SK-N-SH treated with all-trans-retinoic acid at 6 μM for 48 hours (cell line): ENCODE measurements around the gene INPP4B.

Experiments
- ATAC-seq: fragments of 200-7000 bp; cut with Tn5 transposase; 3 replicates; pipeline ENCODE4 v1.9.1; 2020; ENCODE audit warnings: mild to moderate bottlenecking, moderate library complexity
- ARNTL ChIP-seq: fragments of 450-650 bp; formaldehyde crosslinking; IDR thresholded peaks from 2 replicates; pipeline ENCODE4 v1.5.0; 2020; ENCODE audit warnings: low read depth, mild to moderate bottlenecking, moderate library complexity, borderline replicate concordance
- CREB5 ChIP-seq: fragments of 250-450 bp; sonication (Bioruptor Pico); IDR thresholded peaks from 2 replicates; pipeline ENCODE4 v1.5.1; 2020; ENCODE audit warnings: low read depth, mild to moderate bottlenecking, moderate library complexity
- CSDC2 ChIP-seq: fragments of 250-450 bp; sonication (Bioruptor Pico); IDR thresholded peaks from 2 replicates; pipeline ENCODE4 v1.5.0; 2020; ENCODE audit warnings: mild to moderate bottlenecking, moderate library complexity
- ESRRG ChIP-seq: fragments of 250-450 bp; sonication (Bioruptor Pico); IDR thresholded peaks from 2 replicates; pipeline ENCODE4 v1.6.1; 2021; ENCODE audit warnings: mild to moderate bottlenecking
- GLIS3 ChIP-seq: fragments of 250-450 bp; sonication (Bioruptor Pico); IDR thresholded peaks from 2 replicates; pipeline ENCODE4 v1.5.0; 2020; ENCODE audit warnings: mild to moderate bottlenecking, moderate library complexity
- ISL1 ChIP-seq: fragments of 250-450 bp; sonication (Bioruptor Pico); IDR thresholded peaks from 2 replicates; pipeline ENCODE4 v2.1.2; 2022; ENCODE audit warnings: mild to moderate bottlenecking, moderate library complexity
- OSR1 ChIP-seq: fragments of 250-450 bp; sonication (Bioruptor Pico); IDR thresholded peaks from 2 replicates; pipeline ENCODE4 v1.8.0; 2022; ENCODE audit warnings: moderate library complexity, mild to moderate bottlenecking, inconsistent platforms
- PPARA ChIP-seq: fragments of 250-450 bp; sonication (Bioruptor Pico); IDR thresholded peaks from 2 replicates; pipeline ENCODE4 v1.5.0; 2020; ENCODE audit warnings: mild to moderate bottlenecking, borderline replicate concordance
- RARB ChIP-seq: fragments of 250-450 bp; sonication (Bioruptor Pico); IDR thresholded peaks from 2 replicates; pipeline ENCODE4 v1.8.0; 2021; ENCODE audit warnings: mild to moderate bottlenecking, moderate library complexity
- SNAI2 ChIP-seq: fragments of 250-450 bp; sonication (Bioruptor Pico); IDR thresholded peaks from 2 replicates; pipeline ENCODE4 v1.5.0; 2020; ENCODE audit warnings: mild to moderate bottlenecking, moderate library complexity
- TCF4 ChIP-seq: fragments of 250-450 bp; sonication (Bioruptor Pico); IDR thresholded peaks from 2 replicates; pipeline ENCODE4 v1.8.0; 2021; ENCODE audit warnings: mild to moderate bottlenecking, moderate library complexity, borderline replicate concordance
- TSHZ2 ChIP-seq: fragments of 250-450 bp; sonication (Bioruptor Pico); IDR thresholded peaks from 2 replicates; pipeline ENCODE4 v1.5.0; 2020; ENCODE audit warnings: mild to moderate bottlenecking, moderate library complexity
- ZC3H10 ChIP-seq: fragments of 250-450 bp; sonication (Bioruptor Pico); IDR thresholded peaks from 2 replicates; pipeline ENCODE4 v1.5.1; 2021; ENCODE audit warnings: mild to moderate bottlenecking, moderate library complexity
- ZFP3 ChIP-seq: fragments of 250-450 bp; sonication (Bioruptor Pico); IDR thresholded peaks from 2 replicates; pipeline ENCODE4 v1.5.0; 2020; ENCODE audit warnings: mild to moderate bottlenecking, moderate library complexity
- ZFP30 ChIP-seq: fragments of 450-650 bp; formaldehyde crosslinking; IDR thresholded peaks from 2 replicates; pipeline ENCODE4 v1.5.0; 2022; ENCODE audit warnings: mild to moderate bottlenecking, moderate library complexity
- ZNF565 ChIP-seq: fragments of 450-650 bp; formaldehyde crosslinking; conservative IDR thresholded peaks from 2 replicates; pipeline ENCODE4 v1.5.0; 2020; ENCODE audit warnings: low read depth, mild to moderate bottlenecking, moderate library complexity
- ZNF70 ChIP-seq: fragments of 450-650 bp; formaldehyde crosslinking; IDR thresholded peaks from 2 replicates; pipeline ENCODE4 v1.5.0; 2020; ENCODE audit warnings: mild to moderate bottlenecking, moderate library complexity
- ZNF8 ChIP-seq: fragments of 450-650 bp; formaldehyde crosslinking; IDR thresholded peaks from 2 replicates; pipeline ENCODE4 v1.5.0; 2020; ENCODE audit warnings: mild to moderate bottlenecking, moderate library complexity
- TF ChIP-seq, protein P1 (sequence below): fragments of 250-450 bp; sonication (Bioruptor Pico); IDR thresholded peaks from 2 replicates; pipeline ENCODE4 v1.5.1; 2021; ENCODE audit warnings: mild to moderate bottlenecking, moderate library complexity
- TF ChIP-seq, protein P2 (sequence below): fragments of 250-450 bp; sonication (Bioruptor Pico); IDR thresholded peaks from 2 replicates; pipeline ENCODE4 v1.8.0; 2021; ENCODE audit warnings: low read depth, mild to moderate bottlenecking, moderate library complexity, borderline replicate concordance

Gene INPP4B

GRCh38 chr4:142330311-142330710, 515.8 kb downstream of the INPP4B start:
- no peak for TF ChIP-seq ISL1
- no peak for TF ChIP-seq ZNF8
- ATAC-seq: no peak

DNA sequence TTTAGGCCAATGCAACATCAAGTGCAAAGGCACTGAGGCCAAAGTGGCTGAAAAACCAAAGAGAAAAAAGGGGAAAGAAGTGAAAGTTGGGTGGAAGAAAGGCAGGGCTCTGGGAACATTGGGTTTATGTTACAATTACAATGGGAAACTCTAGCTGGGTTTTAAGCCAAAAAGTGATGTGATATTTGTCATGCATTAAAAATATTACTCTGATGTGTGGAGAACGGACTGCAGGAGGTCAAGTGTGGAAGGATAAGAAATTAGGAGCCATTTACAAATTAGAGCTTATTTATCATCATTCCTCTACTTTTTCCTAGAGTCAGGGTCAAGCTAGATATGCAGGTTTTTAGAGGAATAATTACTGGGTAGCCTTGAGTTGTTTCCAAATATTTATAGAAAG, 516.8 kb downstream of the INPP4B start:
- TF ChIP-seq ZNF565 (CRISPR knock-in tag): no peak
- no peak for TF ChIP-seq ESRRG (CRISPR knock-in tag)
- TF ChIP-seq GLIS3 (CRISPR knock-in tag): no peak
- no peak for TF ChIP-seq ZFP30
- no peak for TF ChIP-seq ARNTL (CRISPR knock-in tag)
- no peak for TF ChIP-seq RARB
- TF ChIP-seq CREB5 (CRISPR knock-in tag): no peak
- no peak for TF ChIP-seq ISL1
- TF ChIP-seq, protein P1, sequence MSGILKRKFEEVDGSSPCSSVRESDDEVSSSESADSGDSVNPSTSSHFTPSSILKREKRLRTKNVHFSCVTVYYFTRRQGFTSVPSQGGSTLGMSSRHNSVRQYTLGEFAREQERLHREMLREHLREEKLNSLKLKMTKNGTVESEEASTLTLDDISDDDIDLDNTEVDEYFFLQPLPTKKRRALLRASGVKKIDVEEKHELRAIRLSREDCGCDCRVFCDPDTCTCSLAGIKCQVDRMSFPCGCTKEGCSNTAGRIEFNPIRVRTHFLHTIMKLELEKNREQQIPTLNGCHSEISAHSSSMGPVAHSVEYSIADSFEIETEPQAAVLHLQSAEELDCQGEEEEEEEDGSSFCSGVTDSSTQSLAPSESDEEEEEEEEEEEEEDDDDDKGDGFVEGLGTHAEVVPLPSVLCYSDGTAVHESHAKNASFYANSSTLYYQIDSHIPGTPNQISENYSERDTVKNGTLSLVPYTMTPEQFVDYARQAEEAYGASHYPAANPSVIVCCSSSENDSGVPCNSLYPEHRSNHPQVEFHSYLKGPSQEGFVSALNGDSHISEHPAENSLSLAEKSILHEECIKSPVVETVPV (CRISPR knock-in tag): no peak
- TF ChIP-seq PPARA (CRISPR knock-in tag): no peak
- no peak for ATAC-seq

GRCh38 chr4:142326181-142326580, 519.9 kb downstream of the INPP4B start:
- no peak for TF ChIP-seq ZNF565 (CRISPR knock-in tag)
- TF ChIP-seq ZC3H10 (CRISPR knock-in tag): no peak
- TF ChIP-seq CSDC2 (CRISPR knock-in tag): no peak
- TF ChIP-seq, protein P1 (CRISPR knock-in tag): no peak
- TF ChIP-seq TCF4 (CRISPR knock-in tag): no peak
- TF ChIP-seq, protein P2, sequence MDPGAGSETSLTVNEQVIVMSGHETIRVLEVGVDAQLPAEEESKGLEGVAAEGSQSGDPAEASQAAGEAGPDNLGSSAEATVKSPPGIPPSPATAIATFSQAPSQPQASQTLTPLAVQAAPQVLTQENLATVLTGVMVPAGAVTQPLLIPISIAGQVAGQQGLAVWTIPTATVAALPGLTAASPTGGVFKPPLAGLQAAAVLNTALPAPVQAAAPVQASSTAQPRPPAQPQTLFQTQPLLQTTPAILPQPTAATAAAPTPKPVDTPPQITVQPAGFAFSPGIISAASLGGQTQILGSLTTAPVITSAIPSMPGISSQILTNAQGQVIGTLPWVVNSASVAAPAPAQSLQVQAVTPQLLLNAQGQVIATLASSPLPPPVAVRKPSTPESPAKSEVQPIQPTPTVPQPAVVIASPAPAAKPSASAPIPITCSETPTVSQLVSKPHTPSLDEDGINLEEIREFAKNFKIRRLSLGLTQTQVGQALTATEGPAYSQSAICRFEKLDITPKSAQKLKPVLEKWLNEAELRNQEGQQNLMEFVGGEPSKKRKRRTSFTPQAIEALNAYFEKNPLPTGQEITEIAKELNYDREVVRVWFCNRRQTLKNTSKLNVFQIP: no peak
- no peak for TF ChIP-seq OSR1 (CRISPR knock-in tag)
- no peak for ATAC-seq

GRCh38 chr4:142324572-142324971, 521.5 kb downstream of the INPP4B start:
- ATAC-seq: no peak
- TF ChIP-seq TSHZ2 (CRISPR knock-in tag): no peak
- TF ChIP-seq ZNF70 (CRISPR knock-in tag): no peak
- no peak for TF ChIP-seq ZNF565 (CRISPR knock-in tag)
- TF ChIP-seq, all 23 proteins: peak for 0

DNA sequence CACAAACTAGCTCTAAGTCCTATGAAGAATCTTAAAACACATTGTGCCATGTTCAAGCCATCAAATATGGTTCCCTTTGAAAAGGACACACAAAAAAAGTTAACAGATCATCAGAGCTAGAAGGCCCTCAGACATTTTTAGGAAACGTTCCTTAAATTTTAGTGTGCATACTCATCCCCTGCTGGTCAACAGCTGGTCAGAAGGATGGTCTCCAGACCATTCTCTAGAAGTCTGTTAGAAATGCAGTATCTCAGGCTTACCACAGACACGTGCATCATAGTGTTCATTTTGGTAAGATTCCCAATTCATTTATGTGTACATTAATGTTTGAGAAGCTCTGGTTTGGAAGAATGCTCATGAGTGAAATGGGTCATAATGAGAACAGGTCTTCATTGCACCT, 523.1 kb downstream of the INPP4B start:
- no peak for ATAC-seq
- no peak for TF ChIP-seq ZNF70 (CRISPR knock-in tag)
- no peak for TF ChIP-seq CREB5 (CRISPR knock-in tag)
- TF ChIP-seq CSDC2 (CRISPR knock-in tag): no peak
- TF ChIP-seq OSR1 (CRISPR knock-in tag): no peak
- no peak for TF ChIP-seq ZNF565 (CRISPR knock-in tag)
- TF ChIP-seq ZFP3: no peak
- no peak for TF ChIP-seq TCF4 (CRISPR knock-in tag)
- no peak for TF ChIP-seq ZFP30
- no peak for TF ChIP-seq ZC3H10 (CRISPR knock-in tag)
- no peak for TF ChIP-seq ARNTL (CRISPR knock-in tag)
- TF ChIP-seq, protein P1 (CRISPR knock-in tag): no peak
- TF ChIP-seq SNAI2 (CRISPR knock-in tag): no peak
- no peak for TF ChIP-seq GLIS3 (CRISPR knock-in tag)
- TF ChIP-seq RARB: no peak
- TF ChIP-seq ESRRG (CRISPR knock-in tag): no peak
- no peak for TF ChIP-seq ZNF8
- TF ChIP-seq, protein P2: no peak
